HG03378 (cell line): ENCODE measurements around the gene RPL4.
"Not testable (repeated sequence)": the region's sequence is repeated elsewhere in the genome, so short reads cannot be mapped to it uniquely, and the experiment has no call there.

Source experiments
- ATAC-seq: cut with Tn5 transposase; IDR thresholded peaks from one replicate; pipeline ENCODE4 v1.9.1; 2021; ENCODE audit warnings: mild to moderate bottlenecking, moderate library complexity; ENCODE audit not compliant: unreplicated experiment

RPL4 gene

DNA sequence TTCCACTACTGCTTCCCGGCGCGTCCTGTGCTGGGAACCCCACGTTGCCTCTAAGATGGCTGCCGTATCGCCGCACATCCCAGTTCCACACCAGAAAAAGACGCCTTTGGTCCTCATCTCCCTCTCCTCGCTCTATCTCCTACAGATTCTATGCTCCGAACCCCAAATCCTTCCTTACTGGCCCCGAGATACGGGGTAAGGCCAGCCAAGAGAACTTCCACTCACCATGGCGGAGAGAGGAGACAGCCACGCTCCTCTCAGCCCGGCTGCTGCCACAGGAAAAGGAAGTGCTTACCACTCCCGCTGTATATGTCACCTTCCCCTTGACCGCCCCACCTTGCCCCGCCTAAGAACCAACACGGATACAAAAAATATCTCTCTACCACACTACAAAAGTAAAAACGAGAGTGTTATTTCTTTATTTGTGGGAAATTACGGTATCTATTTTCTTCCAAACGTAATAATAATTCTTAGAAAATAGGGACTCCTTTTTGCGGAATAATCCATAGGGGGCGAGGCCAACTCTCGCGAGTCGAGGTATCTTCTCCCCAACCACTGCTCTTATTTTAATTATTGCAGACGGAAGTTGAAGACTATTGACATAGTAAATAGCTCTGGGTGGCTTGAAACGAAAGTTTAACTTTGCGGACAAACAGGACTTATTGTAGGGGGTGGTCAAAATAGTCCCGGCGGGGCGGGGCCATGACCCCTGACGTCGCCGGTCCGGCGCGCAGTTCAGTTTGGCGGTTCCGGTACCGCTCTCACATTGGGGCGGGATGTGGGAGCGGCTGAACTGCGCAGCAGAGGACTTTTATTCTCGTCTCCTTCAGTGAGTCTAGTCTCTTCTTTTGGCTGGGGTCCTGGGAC, at the start of gene RPL4, which contains the start of gene ZWILCH:
Gene RPL4, minus strand, starts transcription at position 293 of the 867 bp plus-strand sequence. Its CDS starts 65 bp downstream, at position 228.
Gene ZWILCH, plus strand, starts transcription at position 764 of the 867 bp plus-strand sequence. Its CDS starts 13 bp downstream, at position 777.
- peak; percentile 71 for ATAC-seq

- ATAC-seq: no peak
Observed at GRCh38 chr15:66545255-66545654, 40.6 kb upstream of the RPL4 start.

GRCh38 chr15:66542896-66543295, 38.2 kb upstream of the RPL4 start:
- ATAC-seq: no peak

GRCh38 chr15:66535056-66535455, 30.4 kb upstream of the RPL4 start:
- no peak for ATAC-seq

- ATAC-seq: no peak
Observed at GRCh38 chr15:66524838-66525237, 20.2 kb upstream of the RPL4 start.

- ATAC-seq: no peak
Observed at GRCh38 chr15:66523926-66524325, 19.3 kb upstream of the RPL4 start.

DNA sequence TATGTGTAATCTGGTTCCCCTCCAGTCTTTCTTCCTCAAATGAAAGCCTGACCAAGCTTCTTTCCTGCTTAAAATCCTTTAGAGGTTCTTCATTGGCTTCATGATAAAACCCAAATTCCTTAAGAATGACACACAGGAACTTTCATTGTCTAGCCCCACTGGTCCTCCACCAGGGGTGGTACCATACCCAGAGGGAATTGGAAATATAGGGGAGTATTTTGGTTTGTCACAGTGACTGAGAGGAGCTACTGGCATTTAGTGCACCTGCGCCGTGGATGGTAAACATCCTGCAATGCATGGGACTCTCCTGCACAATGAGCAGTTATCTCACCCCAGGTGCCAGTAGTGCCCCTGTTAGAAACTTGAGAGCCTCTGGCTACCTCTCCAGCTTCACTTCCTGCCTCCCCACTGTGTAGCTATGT, 11.3 kb upstream of the RPL4 start:
- no peak for ATAC-seq

DNA sequence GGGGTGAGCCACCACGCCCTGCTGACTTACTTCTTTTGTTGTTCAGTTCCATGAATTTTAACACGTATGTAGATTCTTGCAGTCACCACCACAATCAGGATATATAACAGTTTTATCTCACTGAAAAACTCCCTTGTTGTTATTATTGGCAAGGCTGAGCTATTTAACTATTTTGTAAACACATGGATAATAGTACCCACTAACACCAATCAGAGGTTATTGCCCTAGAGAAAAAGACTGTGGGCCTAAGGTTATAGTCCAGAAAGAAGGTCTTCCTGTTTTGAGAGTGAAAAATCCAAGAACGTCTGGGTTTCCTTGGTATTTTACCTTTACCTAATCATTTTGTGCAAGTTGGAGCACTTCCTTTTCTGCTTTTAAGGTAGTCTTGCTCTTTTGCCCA, 9.9 kb upstream of the RPL4 start:
- no peak for ATAC-seq

DNA sequence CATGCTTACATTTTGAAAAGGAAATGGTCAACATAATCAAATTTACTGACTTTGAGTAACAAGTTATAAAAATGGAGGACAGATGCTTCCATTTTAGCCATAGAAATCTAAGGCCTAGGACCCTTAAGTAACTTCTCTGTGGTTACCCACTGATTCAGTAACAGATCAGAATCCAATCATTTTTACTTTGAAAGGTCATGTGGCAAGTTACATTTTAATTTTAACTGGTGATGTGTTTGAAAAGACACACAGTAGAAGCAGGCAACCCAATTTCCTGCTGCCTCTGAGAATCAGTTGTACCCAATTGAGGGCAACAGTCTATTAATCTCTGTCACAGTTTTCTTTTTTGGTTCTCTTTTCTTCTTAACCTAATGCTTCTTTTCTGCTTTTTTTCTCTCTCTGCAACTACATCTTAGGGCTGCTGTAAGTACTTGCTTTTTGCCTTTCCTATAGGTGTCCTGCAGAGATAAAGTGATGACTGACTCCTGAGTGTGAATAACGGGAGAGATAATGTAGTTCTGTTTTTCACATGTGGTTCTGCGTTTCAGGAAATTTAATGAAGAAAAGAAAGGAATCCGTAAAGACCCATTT, 3.7 kb upstream of the RPL4 start:
- no peak for ATAC-seq

DNA sequence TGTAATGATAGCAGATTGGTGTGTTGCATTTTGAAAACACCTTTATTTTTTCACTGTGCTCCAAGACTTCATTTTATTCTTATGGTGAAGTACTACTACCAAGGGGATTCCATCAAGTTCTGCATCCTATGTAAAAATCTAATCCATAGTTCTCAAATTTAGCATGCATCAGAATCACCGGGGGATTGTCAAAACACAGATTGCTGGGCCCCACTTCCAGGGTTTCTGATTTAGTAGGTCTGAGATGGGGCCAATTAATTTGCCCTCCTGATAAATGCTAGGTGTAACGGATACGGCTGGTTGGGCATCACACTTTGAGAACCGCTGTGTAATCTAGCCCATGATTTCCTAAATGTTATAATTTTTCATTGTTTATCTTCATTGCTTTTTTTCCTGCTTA, 1.2 kb upstream of the RPL4 start:
- no peak for ATAC-seq

DNA sequence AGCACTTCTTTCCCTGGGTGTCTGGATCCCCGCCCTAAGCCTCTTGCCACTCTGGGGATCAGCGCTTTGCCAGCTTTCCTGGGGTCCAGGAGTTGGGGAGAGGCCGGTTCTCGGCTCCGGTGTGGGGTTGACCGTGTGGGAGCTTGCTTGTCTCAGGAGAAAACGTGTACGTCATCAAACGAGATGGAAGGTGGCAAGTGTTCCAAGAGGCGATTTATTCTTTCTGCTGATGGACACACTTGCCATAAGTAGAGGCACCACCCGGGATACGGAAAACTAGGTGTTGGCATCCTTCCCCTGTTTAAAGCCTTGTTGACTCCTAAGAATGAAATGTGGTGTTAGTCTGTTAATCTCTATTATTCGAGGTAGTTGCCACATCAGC, 766 bp upstream of the RPL4 start:
- no peak for ATAC-seq

- no peak for ATAC-seq
Observed at GRCh38 chr15:66503780-66504562, 684 bp downstream of the RPL4 start.

- ATAC-seq: not testable (repeated sequence)
Observed at GRCh38 chr15:66503041-66503648, 1.5 kb downstream of the RPL4 start.

DNA sequence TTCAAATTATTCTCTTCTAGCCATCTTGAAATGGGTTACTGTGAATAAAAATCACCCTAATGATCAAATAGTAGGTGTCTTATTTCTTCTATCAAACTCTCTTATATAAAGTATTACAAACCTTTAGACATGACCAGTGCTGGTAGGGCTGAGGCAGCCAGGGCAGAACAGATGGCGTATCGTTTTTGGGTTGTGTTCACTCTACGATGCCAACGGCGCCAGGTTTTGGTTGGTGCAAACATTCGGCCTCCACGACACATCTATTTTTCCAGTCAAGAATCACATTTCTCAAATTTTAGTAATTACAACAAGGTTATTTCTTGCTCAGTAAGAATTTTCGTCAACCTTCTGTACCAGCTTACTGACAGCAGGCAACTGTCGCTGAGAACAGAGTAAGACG, 2.2 kb downstream of the RPL4 start:
- ATAC-seq: no peak

DNA sequence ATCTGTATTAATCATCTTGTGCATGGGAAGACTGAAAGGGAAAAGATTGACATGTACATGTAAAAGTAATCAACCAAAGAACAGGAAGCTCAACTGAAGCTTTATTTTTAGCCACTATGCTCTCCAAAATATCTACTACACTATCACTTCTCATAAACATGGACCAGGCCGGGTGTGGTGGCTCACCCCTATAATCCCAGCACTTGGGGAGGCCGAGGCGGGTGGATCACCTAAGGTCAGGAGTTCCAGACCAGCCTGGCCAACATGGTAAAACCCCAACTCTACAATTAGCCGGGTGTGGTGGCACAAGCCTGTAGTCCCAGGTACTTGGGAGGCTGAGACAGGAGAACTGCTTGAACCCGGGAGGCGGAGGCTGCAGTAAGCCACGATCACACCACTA, 4.3 kb downstream of the RPL4 start:
- not testable (repeated sequence) for ATAC-seq

GRCh38 chr15:66498501-66499386, 5.9 kb downstream of the RPL4 start:
- ATAC-seq: no peak

- peak; percentile 73 for ATAC-seq
Observed at GRCh38 chr15:66497502-66498455, 6.9 kb downstream of the RPL4 start, which contains the start of gene SNAPC5. Gene SNAPC5, minus strand, starts transcription at chr15:66497762. Its CDS starts 31 bp downstream, at chr15:66497731.

GRCh38 chr15:66496951-66497501, 7.6 kb downstream of the RPL4 start:
- peak; percentile 3 for ATAC-seq
